CD14-positive monocyte (primary cell): ENCODE data around the gene ADRB1. TPM values are rescaled to one million over a fixed set of nuclear protein-coding genes. Genes with fewer than 3 reads are reported as not detected.

Experiments
- DNase-seq, 3 donors: peaks; one replicate each; pipeline ENCODE4 v3.0.0-alpha.2; 2011 to 2022
- H2AFZ ChIP-seq: 2 replicates; pipeline ENCODE4 v1.6.0; 2012; ENCODE audit warnings: mild to moderate bottlenecking, low read depth, low read length, inconsistent platforms; ENCODE audit not compliant: insufficient read depth, poor library complexity, severe bottlenecking
- H3K27ac ChIP-seq, 2 donors: 1 replicate in 1 of 2; 2 replicates in 1 of 2; pipeline ENCODE4 v1.5.1; 2012 to 2013; ENCODE audit warnings: low read length in 2 of 2, control low read depth in 1 of 2, inconsistent platforms in 1 of 2, low read depth in 1 of 2, mild to moderate bottlenecking in 1 of 2
- H3K27me3 ChIP-seq, 2 donors: one replicate each; pipeline versions ENCODE4 v1.6.0 to v1.6.1; 2011 to 2013; ENCODE audit warnings: low read length in 2 of 2; ENCODE audit not compliant: control insufficient read depth in 2 of 2, insufficient read depth in 2 of 2
- H3K36me3 ChIP-seq, 2 donors: replicated peaks in 1 of 2; 1 replicate in 1 of 2; 2 replicates in 1 of 2; pipeline versions ENCODE4 v1.5.1 to v1.6.1; 2012 to 2013; ENCODE audit warnings: low read length in 2 of 2, control low read depth in 1 of 2, inconsistent platforms in 1 of 2, mild to moderate bottlenecking in 1 of 2; ENCODE audit not compliant: insufficient read depth in 2 of 2, control insufficient read depth in 1 of 2
- H3K4me1 ChIP-seq, 2 donors: 1 replicate in 1 of 2; 2 replicates in 1 of 2; pipeline versions ENCODE4 v1.5.1 to v1.6.1; 2012 to 2013; ENCODE audit warnings: low read length in 2 of 2, control low read depth in 1 of 2, inconsistent platforms in 1 of 2, mild to moderate bottlenecking in 1 of 2, moderate library complexity in 1 of 2; ENCODE audit not compliant: insufficient read depth in 2 of 2, control insufficient read depth in 1 of 2
- H3K4me2 ChIP-seq: replicated peaks from 2 replicates; pipeline ENCODE3; 2012; ENCODE audit warnings: low read length, moderate library complexity, mild to moderate bottlenecking; ENCODE audit not compliant: poor library complexity, severe bottlenecking; ENCODE audit errors: extremely low read depth
- H3K4me3 ChIP-seq, 3 experiments: fragments of 200-600 bp in 1 of 3; sonication (generic) in 1 of 3; replicated peaks in 1 of 3; 1 replicate in 2 of 3; 2 replicates in 1 of 3; pipeline ENCODE4 v1.5.1; 2011 to 2013; ENCODE audit warnings: low read length in 3 of 3, mild to moderate bottlenecking in 3 of 3, control low read depth in 2 of 3, low read depth in 2 of 3, inconsistent platforms in 1 of 3, moderate library complexity in 1 of 3
- H3K79me2 ChIP-seq: 2 replicates; pipeline ENCODE4 v1.6.0; 2012; ENCODE audit warnings: mild to moderate bottlenecking, control low read depth, inconsistent platforms, low read length, moderate library complexity; ENCODE audit not compliant: insufficient read depth
- H3K9ac ChIP-seq: 2 replicates; pipeline ENCODE4 v1.6.0; 2017; ENCODE audit warnings: low read length, mild to moderate bottlenecking; ENCODE audit not compliant: insufficient read depth, poor library complexity, severe bottlenecking
- H3K9me3 ChIP-seq, 2 donors: replicated peaks in 1 of 2; 1 replicate in 1 of 2; 2 replicates in 1 of 2; pipeline versions ENCODE4 v1.5.1 to v1.6.1; 2012 to 2013; ENCODE audit warnings: low read length in 2 of 2, control low read depth in 1 of 2; ENCODE audit not compliant: control insufficient read depth in 1 of 2, insufficient read depth in 1 of 2
- H4K20me1 ChIP-seq: 2 replicates; pipeline ENCODE4 v1.6.0; 2012; ENCODE audit warnings: mild to moderate bottlenecking, low read length, control low read depth, moderate library complexity; ENCODE audit not compliant: insufficient read depth
- H3K27ac Mint-ChIP-seq, 7 donors: one replicate each; pipeline ENCODE4 v1.8.0; 2020; ENCODE audit warnings: mild to moderate bottlenecking in 7 of 7, mixed read lengths in 7 of 7, moderate library complexity in 6 of 7, inconsistent platforms in 2 of 7
- H3K27me3 Mint-ChIP-seq, 3 donors: one replicate each; pipeline ENCODE4 v1.8.0; 2021 to 2022; ENCODE audit warnings: low read depth in 3 of 3, mild to moderate bottlenecking in 3 of 3, mixed read lengths in 3 of 3, moderate library complexity in 3 of 3, inconsistent platforms in 1 of 3
- H3K36me3 Mint-ChIP-seq, 2 donors: one replicate each; pipeline ENCODE4 v1.8.0; 2020; ENCODE audit warnings: mixed read lengths in 2 of 2, inconsistent platforms in 1 of 2, mild to moderate bottlenecking in 1 of 2
- H3K4me1 Mint-ChIP-seq: one replicate; pipeline ENCODE4 v1.8.0; 2020; ENCODE audit warnings: mild to moderate bottlenecking, mixed read lengths
- H3K4me3 Mint-ChIP-seq, 2 donors: one replicate each; pipeline ENCODE4 v1.8.0; 2020; ENCODE audit warnings: mild to moderate bottlenecking in 2 of 2, mixed read lengths in 2 of 2, moderate library complexity in 1 of 2
- H3K9me3 Mint-ChIP-seq, 7 donors: one replicate each; pipeline ENCODE4 v1.8.0; 2020 to 2022; ENCODE audit warnings: mixed read lengths in 7 of 7, mild to moderate bottlenecking in 6 of 7, moderate library complexity in 6 of 7, inconsistent platforms in 2 of 7
- WGBS: methylation state at CpG from one replicate; pipeline ENCODE4 v1.1.5; 2013; ENCODE audit warnings: missing lambda C conversion rate; ENCODE audit not compliant: insufficient coverage; 5-methylcytosine and 5-hydroxymethylcytosine counted together
- intact Hi-C, 2 donors: fragments of 100-400 bp; cut with micrococcal nuclease; formaldehyde crosslinking; loops; one replicate each; pipeline versions ENCODE4 v1.15.0 to v1.15.1; 2023
- polyA plus RNA-seq, 3 donors: library from polyadenylated mRNA; depleted of rRNA in 1 of 3; unstranded in 2 of 3; stranded (reverse) in 1 of 3; fragments of 300-500 nt in 2 of 3; fragments of >200 nt in 1 of 3; fragmentation: Illumina TruSeq in 2 of 3; gene quantifications; 1 replicate in 2 of 3; 2 replicates in 1 of 3; pipeline ENCODE4 v1.2.3, GENCODE V29; 2012 to 2021
- TF ChIP-seq, protein P1 (sequence below): fragments of 200-600 bp; IDR thresholded peaks from one replicate; pipeline ENCODE4 v1.8.0; 2022; ENCODE audit warnings: antibody characterized with exemption, mild to moderate bottlenecking

The ADRB1 gene
- polyA plus RNA-seq, 3 donors: 0.05 to 3.4 TPM; not detected in 1

DNA sequence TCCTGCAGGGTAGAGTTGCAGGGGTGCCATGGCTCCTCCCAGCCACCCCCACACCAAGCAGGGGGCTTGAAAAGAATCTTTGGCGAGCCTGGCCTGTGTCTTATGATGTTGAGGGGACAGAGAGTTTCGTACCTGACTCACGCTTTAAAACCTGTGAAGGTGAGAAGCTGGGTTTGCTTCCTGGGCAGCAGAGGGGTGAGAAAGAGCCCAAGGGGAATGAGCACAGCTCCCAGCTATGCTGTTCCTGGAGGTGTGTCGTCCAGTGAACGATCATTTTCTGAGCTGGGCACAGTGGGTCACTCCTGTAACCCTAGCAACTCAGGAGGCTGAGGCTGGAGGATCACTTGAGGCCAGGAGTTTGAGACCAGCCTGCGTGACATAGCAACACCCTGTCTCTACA is 13.5 kb upstream of the ADRB1 start:
- no peak for DNase-seq
- TF ChIP-seq, protein P1, sequence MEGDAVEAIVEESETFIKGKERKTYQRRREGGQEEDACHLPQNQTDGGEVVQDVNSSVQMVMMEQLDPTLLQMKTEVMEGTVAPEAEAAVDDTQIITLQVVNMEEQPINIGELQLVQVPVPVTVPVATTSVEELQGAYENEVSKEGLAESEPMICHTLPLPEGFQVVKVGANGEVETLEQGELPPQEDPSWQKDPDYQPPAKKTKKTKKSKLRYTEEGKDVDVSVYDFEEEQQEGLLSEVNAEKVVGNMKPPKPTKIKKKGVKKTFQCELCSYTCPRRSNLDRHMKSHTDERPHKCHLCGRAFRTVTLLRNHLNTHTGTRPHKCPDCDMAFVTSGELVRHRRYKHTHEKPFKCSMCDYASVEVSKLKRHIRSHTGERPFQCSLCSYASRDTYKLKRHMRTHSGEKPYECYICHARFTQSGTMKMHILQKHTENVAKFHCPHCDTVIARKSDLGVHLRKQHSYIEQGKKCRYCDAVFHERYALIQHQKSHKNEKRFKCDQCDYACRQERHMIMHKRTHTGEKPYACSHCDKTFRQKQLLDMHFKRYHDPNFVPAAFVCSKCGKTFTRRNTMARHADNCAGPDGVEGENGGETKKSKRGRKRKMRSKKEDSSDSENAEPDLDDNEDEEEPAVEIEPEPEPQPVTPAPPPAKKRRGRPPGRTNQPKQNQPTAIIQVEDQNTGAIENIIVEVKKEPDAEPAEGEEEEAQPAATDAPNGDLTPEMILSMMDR: no peak
- peaks cover 28 to 60% of the 10 kb centered on the region in 2 donors for H3K4me1 ChIP-seq
- Mint-ChIP-seq H3K27ac (peak overlapping the region in 1 of 7 donors; percentile 76), H3K9me3 (no peaks in the 10 kb centered on the region), H3K27me3 (peaks cover 0 to 5% (median 5%) of the 10 kb centered on the region in 3 donors), H3K4me1 (peaks cover 64% of the 10 kb centered on the region), H3K36me3 (peaks cover 0 to 2% of the 10 kb centered on the region in 2 donors), H3K4me3 (no peak overlapping the region)
- no peaks in the 10 kb centered on the region for H3K36me3 ChIP-seq
- intact Hi-C loops: no loop called here
- no peaks in the 10 kb centered on the region for H4K20me1 ChIP-seq
- WGBS: 100% methylated on average over 4 of the region's 6 CpGs
- H3K79me2 ChIP-seq: no peaks in the 10 kb centered on the region
- H3K9ac ChIP-seq: no peak overlapping the region
- H3K4me3 ChIP-seq: no peak overlapping the region
- H2AFZ ChIP-seq: no peak overlapping the region
- H3K27ac ChIP-seq: no peak overlapping the region
- H3K9me3 ChIP-seq: no peaks in the 10 kb centered on the region
- no peaks in the 10 kb centered on the region for H3K27me3 ChIP-seq
- H3K4me2 ChIP-seq: no peak overlapping the region

DNA sequence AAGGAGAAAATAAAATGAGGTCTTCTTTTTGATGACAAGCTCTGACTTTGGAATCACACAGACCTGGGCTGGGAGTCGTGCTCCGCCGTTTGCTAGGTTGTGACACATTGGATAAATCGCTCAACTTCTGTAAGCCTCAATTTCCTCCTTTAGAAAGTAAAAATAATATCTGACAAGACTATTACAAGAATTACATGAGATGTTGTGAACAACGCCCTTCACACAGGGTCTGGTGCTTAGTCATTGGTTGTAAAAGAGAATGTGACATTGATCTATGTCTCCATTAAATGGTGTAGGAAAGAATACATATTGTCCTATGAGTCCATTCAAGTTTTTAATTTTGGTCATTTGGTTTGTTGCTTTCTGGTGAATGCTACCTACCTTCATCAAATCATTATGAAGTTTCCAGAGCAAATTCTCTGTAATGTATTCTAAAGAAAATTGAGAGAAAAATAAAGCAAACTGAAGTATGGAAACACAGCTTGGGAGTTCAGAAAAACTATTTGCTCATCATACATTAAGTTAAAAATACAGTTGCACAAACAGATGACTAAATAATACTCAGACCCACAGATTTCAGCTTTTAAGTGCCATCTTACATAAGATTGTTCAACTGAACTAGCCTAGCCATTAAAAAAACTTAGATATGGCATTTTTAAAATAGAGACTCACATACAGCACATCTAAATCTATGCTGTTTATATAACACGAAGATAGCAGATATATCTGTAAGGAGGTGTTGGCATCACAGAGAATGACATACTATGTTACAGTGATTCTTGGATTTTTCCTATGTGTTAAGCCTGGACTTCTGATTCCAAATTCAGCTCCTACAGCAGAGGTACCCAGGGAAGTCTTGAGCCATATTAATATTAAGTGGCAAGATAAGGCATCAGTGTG is 12.3 kb upstream of the ADRB1 start:
- no peaks in the 10 kb centered on the region for H3K9me3 Mint-ChIP-seq
- peak overlapping the region; percentile 26 for H3K4me2 ChIP-seq
- no peaks in the 10 kb centered on the region for H4K20me1 ChIP-seq
- peaks cover 0 to 2% of the 10 kb centered on the region in 2 donors for H3K36me3 Mint-ChIP-seq
- peak overlapping the region in 1 of 3 experiments; percentile 12 for H3K4me3 ChIP-seq
- no peaks in the 10 kb centered on the region for H3K36me3 ChIP-seq
- no peak overlapping the region for H3K9ac ChIP-seq
- intact Hi-C loops: no loop called here
- peaks cover 18 to 49% of the 10 kb centered on the region in 2 donors for H3K4me1 ChIP-seq
- peak overlapping the region in 1 of 2 donors; percentile 66 for H3K4me3 Mint-ChIP-seq
- peaks cover 55% of the 10 kb centered on the region for H3K4me1 Mint-ChIP-seq
- no CpG with 5 or more reads among the region's 6 CpGs for WGBS
- no peaks in the 10 kb centered on the region for H3K79me2 ChIP-seq
- no peak overlapping the region for H2AFZ ChIP-seq
- H3K27me3 ChIP-seq: no peaks in the 10 kb centered on the region
- H3K9me3 ChIP-seq: no peaks in the 10 kb centered on the region
- peak overlapping the region; percentile 29 to 84 (median 76) for H3K27ac Mint-ChIP-seq
- TF ChIP-seq, protein P1: no peak
- H3K27ac ChIP-seq: peak overlapping the region in 1 of 2 donors; percentile 0
- peak; percentile 52 to 64 (median 62) for DNase-seq
- peaks cover 0 to 5% (median 5%) of the 10 kb centered on the region in 3 donors for H3K27me3 Mint-ChIP-seq
